ENCODE results near the gene GCSH.

The GCSH gene

GRCh38 chr16:81105946-81106345 is 9.8 kb upstream of the GCSH start:
- no peak for FAIRE-seq
- no peak for DNase-seq (ENCODE audit: low spot score)

- DNase-seq (ENCODE audit: low spot score) = no peak
- FAIRE-seq = no peak
These were observed 5.5 kb upstream of the GCSH start for GRCh38 chr16:81101702-81102101.

GRCh38 chr16:81099958-81100357 is 3.8 kb upstream of the GCSH start:
- DNase-seq (ENCODE audit: low spot score) (no peak), FAIRE-seq (no peak)

- DNase-seq (ENCODE audit: low spot score) = no peak
- no peak for FAIRE-seq
These were observed 1.0 kb upstream of the GCSH start for GRCh38 chr16:81097230-81097629.

- FAIRE-seq (no peak), DNase-seq (ENCODE audit: low spot score) (no peak)
These were observed 567 bp upstream of the GCSH start for GRCh38 chr16:81096715-81097208.

GRCh38 chr16:81095653-81095952 is 592 bp downstream of the GCSH start:
- FAIRE-seq (no peak), DNase-seq (ENCODE audit: low spot score) (no peak)

- FAIRE-seq (no peak), DNase-seq (ENCODE audit: low spot score) (no peak)
These were observed 1.4 kb downstream of the GCSH start for GRCh38 chr16:81094771-81095251.

GRCh38 chr16:81088836-81089235 is 7.4 kb downstream of the GCSH start:
- FAIRE-seq (no peak), DNase-seq (ENCODE audit: low spot score) (no peak)

GRCh38 chr16:81081014-81081413 is 15.2 kb downstream of the GCSH start:
- DNase-seq (ENCODE audit: low spot score) (no peak), FAIRE-seq (no peak)

GRCh38 chr16:81080233-81080632 is 16.0 kb downstream of the GCSH start:
- no peak for DNase-seq (ENCODE audit: low spot score)
- FAIRE-seq = no peak

GRCh38 chr16:81077076-81077940 is 18.9 kb downstream of the GCSH start, which contains the start of gene C16orf46:
C16orf46 (minus strand) TSS chr16:81077238; CDS start chr16:81063955, 13,283 bp downstream.
- FAIRE-seq = no peak
- peak; percentile 85 for DNase-seq (ENCODE audit: low spot score)

- FAIRE-seq (no peak), DNase-seq (ENCODE audit: low spot score) (peak; percentile 70)
These were observed 19.6 kb downstream of the GCSH start for GRCh38 chr16:81076566-81077075.

- no peak for DNase-seq (ENCODE audit: low spot score)
- FAIRE-seq = no peak
These were observed 22.4 kb downstream of the GCSH start for GRCh38 chr16:81073560-81074330.

- DNase-seq (ENCODE audit: low spot score) (peak; percentile 71), FAIRE-seq (no peak)
These were observed 24.4 kb downstream of the GCSH start for GRCh38 chr16:81071805-81072204.

GRCh38 chr16:81070979-81071378 is 25.2 kb downstream of the GCSH start:
- FAIRE-seq = no peak

GRCh38 chr16:81069063-81069462 is 27.1 kb downstream of the GCSH start:
- no peak for FAIRE-seq
- no peak for DNase-seq (ENCODE audit: low spot score)

More at GRCh38 chr16:81070979-81071378, 25.2 kb downstream of the GCSH start:
- no peak for DNase-seq (ENCODE audit: low spot score)

- FAIRE-seq (no peak), DNase-seq (ENCODE audit: low spot score) (no peak)
These were observed 29.0 kb downstream of the GCSH start for GRCh38 chr16:81067166-81067565.

GRCh38 chr16:81066681-81067080 is 29.5 kb downstream of the GCSH start:
- DNase-seq (ENCODE audit: low spot score) (no peak), FAIRE-seq (no peak)

- FAIRE-seq (no peak), DNase-seq (ENCODE audit: low spot score) (no peak)
These were observed 34.2 kb downstream of the GCSH start for GRCh38 chr16:81061871-81062608.

GRCh38 chr16:81061307-81061640 is 34.9 kb downstream of the GCSH start:
- FAIRE-seq (no peak), DNase-seq (ENCODE audit: low spot score) (no peak)

GRCh38 chr16:81060576-81061306 is 35.5 kb downstream of the GCSH start:
- no peak for FAIRE-seq
- no peak for DNase-seq (ENCODE audit: low spot score)

All from RCC 7860 (cell line).